GM12878 (cell line): ENCODE measurements around the gene CMSS1. TPM values are rescaled to one million over a fixed set of nuclear protein-coding genes. Genes with fewer than 3 reads are reported as not detected.

Source experiments
- BHLHE40 ChIP-seq, 2 experiments: fragments of 450-650 bp in 1 of 2; IDR thresholded peaks; 2 replicates each; pipeline ENCODE4 v1.6.1; 2011 to 2017; ENCODE audit warnings: low read depth in 2 of 2, borderline replicate concordance in 1 of 2, improper control_type of control experiment in 1 of 2, low read length in 1 of 2, mild to moderate bottlenecking in 1 of 2
- CHD2 ChIP-seq: IDR thresholded peaks from 2 replicates; pipeline ENCODE4 v1.6.1; 2011; ENCODE audit warnings: low read depth, low read length, improper control_type of control experiment, borderline replicate concordance
- E2F4 ChIP-seq: IDR thresholded peaks from 2 replicates; pipeline ENCODE4 v1.6.1; 2012; ENCODE audit warnings: low read depth, low read length, improper control_type of control experiment
- IKZF1 ChIP-seq: fragments of 450-650 bp; conservative IDR thresholded peaks from 2 replicates; pipeline ENCODE4 v1.6.1; 2017; ENCODE audit warnings: antibody characterized with exemption, mild to moderate bottlenecking
- MTA3 ChIP-seq: IDR thresholded peaks from 2 replicates; pipeline ENCODE4 v1.6.1; 2012; ENCODE audit warnings: low read length, inconsistent platforms, borderline replicate concordance
- POLR2AphosphoS5 ChIP-seq: IDR thresholded peaks from 2 replicates; pipeline ENCODE4 v1.6.1; 2011; ENCODE audit warnings: mild to moderate bottlenecking, low read length, inconsistent platforms
- RAD21 ChIP-seq: IDR thresholded peaks from 2 replicates; pipeline ENCODE4 v1.6.1; 2011; ENCODE audit warnings: mild to moderate bottlenecking, low read depth, low read length, moderate library complexity; ENCODE audit not compliant: insufficient read depth
- RCOR1 ChIP-seq: conservative IDR thresholded peaks from 2 replicates; pipeline ENCODE4 v1.6.1; 2012; ENCODE audit warnings: low read depth, low read length, improper control_type of control experiment
- REST ChIP-seq: IDR thresholded peaks from 2 replicates; pipeline ENCODE4 v1.6.1; 2012; ENCODE audit warnings: mild to moderate bottlenecking, low read depth, low read length
- SRF ChIP-seq, 2 experiments: IDR thresholded peaks; 2 replicates each; pipeline ENCODE4 v1.6.1; 2011; ENCODE audit warnings: low read depth in 2 of 2, low read length in 2 of 2, mild to moderate bottlenecking in 1 of 2, moderate library complexity in 1 of 2
- STAT3 ChIP-seq: IDR thresholded peaks from 2 replicates; pipeline ENCODE4 v1.6.1; 2011; ENCODE audit warnings: low read depth, low read length, improper control_type of control experiment
- TARDBP ChIP-seq: IDR thresholded peaks from 2 replicates; pipeline ENCODE4 v1.6.1; 2016; ENCODE audit warnings: borderline replicate concordance
- WRNIP1 ChIP-seq: IDR thresholded peaks from 2 replicates; pipeline ENCODE4 v1.6.1; 2011; ENCODE audit warnings: low read depth, low read length, improper control_type of control experiment, borderline replicate concordance
- ZBTB11 ChIP-seq: fragments of 450-650 bp; formaldehyde crosslinking; IDR thresholded peaks from 2 replicates; pipeline ENCODE4 v1.5.0; 2022; ENCODE audit warnings: mild to moderate bottlenecking, missing genetic modification characterization
- polyA plus RNA-seq, 11 experiments: library from polyadenylated mRNA; depleted of rRNA in 4 of 11; unstranded in 6 of 11; stranded (reverse) in 5 of 11; fragments of >200 nt; fragmentation: Nextera tagmentation in 4 of 11; fragmentation: Illumina TruSeq in 1 of 11; extraction: Ambion mirVana in 4 of 11; extraction: Trizol in 1 of 11; gene quantifications; 1 replicate in 1 of 11; 2 replicates in 10 of 11; pipeline versions ENCODE4 v1.2.1 to v1.2.3, GENCODE V29; 2011 to 2016; ENCODE audit warnings: inconsistent platforms in 2 of 11, missing spikeins in 2 of 11, low read depth in 1 of 11
- total RNA-seq, 4 experiments: library from RNA; depleted of rRNA in 3 of 4; stranded (reverse); fragments of >200 nt in 3 of 4; fragmentation: Illumina TruSeq in 1 of 4; extraction: Trizol in 1 of 4; gene quantifications; 2 replicates each; pipeline versions ENCODE4 v1.2.1 to v1.2.3, GENCODE V29; 2013 to 2021

Gene CMSS1
- total and polyA plus RNA-seq, 10 of the 15 experiments (the other 5 are each of a cell fraction or from before 2014, with no cell fraction given): 31.0 to 118 (median 70.1) TPM

- TF ChIP-seq SRF (IDR thresholded peaks at IDR 0.05; ENCODE audit: low read depth in 2 of 2, low read length in 2 of 2): no peak
- no peak for TF ChIP-seq RCOR1
- TF ChIP-seq WRNIP1: no peak
- TF ChIP-seq POLR2AphosphoS5: no peak
- no peak for TF ChIP-seq CHD2
- no peak for TF ChIP-seq E2F4
- TF ChIP-seq IKZF1: no peak; the same call in 1 of the 2 replicates
- TF ChIP-seq BHLHE40 (IDR thresholded peaks at IDR 0.05; ENCODE audit: borderline replicate concordance in 1 of 2, low read depth in 2 of 2, low read length in 1 of 2): no peak; a peak in 1 of 4 replicates
- no peak for TF ChIP-seq STAT3
- peak; percentile 82; the same call in 1 of the 2 replicates for TF ChIP-seq MTA3
- TF ChIP-seq TARDBP: no peak
- TF ChIP-seq RAD21: no peak
- no peak for TF ChIP-seq ZBTB11
- no peak for TF ChIP-seq REST
- TF ChIP-seq, all 136 proteins: peak for 36
Measured at GRCh38 chr3:100087198-100087597, 269.5 kb downstream of the CMSS1 start (continued).
